HG03066 (cell line): Measurements from ENCODE around the gene STRADA.
A peak's percentile ranks its signal among the peaks of the same experiment; 100 is the strongest.

Experiments used
- ATAC-seq: cut with Tn5 transposase; IDR thresholded peaks from one replicate; pipeline ENCODE4 v1.9.1; 2021; ENCODE audit warnings: low read depth; ENCODE audit not compliant: unreplicated experiment

Gene STRADA

DNA sequence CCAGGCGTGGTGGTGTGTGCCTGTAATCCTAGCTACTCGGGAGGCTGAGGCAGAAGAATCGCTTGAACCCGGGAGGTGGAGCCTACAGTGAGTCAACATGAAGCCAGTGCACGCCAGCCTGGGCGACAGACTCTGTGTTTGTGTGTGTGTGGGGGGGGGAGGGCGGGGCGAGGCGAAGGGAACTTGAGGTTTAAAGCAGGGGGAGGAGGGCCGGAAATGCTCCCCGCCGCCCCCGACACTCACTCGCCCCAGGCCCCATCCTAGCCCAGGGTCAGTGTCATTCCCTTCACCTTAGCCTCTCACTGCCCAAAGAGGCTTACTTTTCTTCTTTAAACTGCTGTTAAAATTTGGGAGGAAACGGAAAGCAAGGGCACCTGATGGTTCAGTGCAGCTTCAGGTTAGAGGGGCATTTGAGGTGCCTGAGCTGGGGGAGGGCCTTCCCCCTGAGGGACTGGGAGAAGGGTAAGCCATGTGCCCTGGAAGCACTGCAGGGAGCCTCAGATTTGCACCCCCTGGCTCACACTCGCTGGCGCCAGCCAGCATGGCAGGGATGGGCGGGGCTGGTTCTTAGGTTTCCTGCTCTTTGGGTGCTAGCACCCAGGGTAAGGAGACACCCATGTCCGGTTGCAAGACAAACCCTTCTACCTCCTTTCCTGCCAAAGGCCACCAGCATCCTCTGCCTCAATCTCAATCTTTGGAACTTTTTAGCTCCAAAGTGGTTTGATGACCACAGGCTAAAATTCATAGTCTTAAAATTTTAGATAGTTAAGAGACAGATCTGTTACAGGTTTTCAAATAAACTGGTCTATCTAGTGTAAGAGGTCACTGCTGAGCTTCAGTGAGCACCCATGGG lies 39.5 kb downstream of the STRADA start:
- no peak for ATAC-seq

DNA sequence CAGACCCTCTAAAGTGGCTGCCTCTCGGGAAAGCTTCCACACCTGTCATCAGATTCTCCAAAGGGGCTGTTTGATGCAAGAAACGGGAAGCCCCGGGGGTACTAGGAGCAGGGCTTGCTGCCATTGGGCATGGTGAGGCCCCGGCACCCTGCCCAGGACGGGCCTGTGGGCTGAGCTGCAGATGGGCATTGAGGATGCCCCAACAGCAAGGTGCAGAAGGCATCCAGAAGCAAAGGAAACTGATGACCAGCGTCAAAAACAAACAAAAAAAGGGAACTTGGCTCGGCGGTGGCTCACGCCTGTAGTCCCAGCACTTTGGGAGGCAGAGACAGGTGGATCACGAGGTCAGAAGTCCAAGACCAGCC lies 40.2 kb downstream of the STRADA start:
- ATAC-seq: no peak

DNA sequence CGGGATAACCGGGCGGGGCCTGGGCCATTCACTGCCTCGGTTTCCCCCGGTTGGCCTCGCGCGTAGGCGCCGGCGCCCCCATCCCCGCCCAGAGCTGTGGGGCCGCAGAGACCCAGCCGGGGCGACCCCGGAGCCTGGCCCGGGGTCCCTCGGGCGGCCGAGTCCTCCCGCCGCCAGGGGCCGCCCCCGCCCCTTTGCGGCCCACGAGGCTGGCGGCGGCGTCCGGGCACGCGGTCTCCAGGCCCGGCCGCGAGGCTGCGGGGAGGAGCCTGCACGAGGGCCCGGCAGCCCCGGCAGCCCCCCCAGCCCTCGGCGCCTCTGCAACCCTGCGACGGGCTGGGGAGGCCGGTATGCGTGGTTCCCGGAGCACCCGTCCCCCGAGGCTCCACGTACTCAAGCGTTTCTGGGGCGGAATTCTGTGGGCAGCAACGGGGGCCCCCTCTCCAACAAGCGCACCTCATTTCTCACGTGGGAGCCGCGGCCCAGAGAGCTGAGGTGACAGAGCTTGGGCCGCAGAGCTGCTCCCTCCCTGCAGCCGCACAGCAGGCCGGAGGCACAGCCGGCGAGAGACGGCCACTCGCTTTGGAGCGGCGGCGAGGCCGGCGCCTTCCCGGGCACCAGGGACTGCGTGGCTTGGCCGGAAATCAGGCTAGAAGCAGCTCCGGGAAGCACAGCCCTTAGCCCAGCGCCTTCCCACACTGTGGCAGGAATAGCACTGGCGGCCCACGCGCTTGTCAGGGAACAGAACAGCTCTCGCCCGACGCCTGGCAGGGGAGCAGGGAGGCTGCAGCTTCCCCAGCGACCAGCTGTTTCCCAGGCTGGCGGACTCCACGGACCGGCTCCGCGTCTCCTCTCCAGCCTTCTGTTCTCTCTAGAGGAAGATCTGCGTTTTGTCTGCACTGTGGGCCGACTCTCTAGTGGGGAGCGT lies 40.8 kb downstream of the STRADA start:
- no peak for ATAC-seq

DNA sequence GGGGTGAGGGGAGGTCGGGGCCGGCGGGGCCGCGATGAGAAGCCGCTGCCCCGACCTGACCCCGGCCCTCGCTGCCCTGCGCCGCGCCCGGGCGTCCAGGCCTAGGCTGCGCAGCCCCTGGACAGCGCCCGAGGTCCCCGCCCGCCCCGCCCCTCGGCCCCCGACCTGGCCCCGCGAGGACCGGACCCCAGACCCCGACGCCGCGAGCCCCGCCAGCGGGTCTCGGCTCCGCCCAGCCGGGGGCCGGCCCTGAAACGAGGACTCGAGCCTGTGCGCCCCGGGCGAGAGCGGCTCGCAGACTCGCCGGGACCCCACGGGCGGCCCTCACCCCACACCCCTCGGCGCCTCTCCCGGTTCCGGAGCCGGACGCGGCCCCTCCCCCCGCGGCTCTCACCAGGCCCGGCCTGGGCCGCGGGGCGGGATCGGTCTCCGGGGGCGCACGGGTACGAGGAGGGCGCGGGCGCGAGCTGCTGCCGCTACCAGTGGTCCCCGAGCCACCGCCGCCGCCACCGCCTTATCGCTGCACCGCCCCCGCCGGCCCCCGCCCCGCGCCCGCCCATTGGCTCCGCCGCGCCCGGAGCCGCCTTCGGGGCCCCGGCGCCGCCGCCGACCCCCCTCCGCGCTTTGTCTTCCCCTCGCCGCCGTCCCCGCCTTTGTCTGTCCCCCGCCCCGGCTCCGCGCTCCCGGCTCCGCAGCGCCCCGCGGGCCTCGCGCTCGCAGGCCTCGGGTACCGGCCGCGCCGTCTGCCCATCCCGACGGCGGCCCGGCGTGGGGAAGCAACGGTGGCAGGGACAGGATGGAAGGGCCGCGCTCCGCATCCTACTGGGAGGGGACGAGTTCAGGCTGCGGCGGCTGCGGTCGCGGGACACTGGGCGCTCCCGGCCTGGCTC lies 41.7 kb downstream of the STRADA start, which contains the start of gene LIMD2:
Gene LIMD2 (minus strand): TSS at position 488 of the 890 bp plus-strand sequence. CDS start 827 bp downstream, outside the sequence.
- no peak for ATAC-seq

DNA sequence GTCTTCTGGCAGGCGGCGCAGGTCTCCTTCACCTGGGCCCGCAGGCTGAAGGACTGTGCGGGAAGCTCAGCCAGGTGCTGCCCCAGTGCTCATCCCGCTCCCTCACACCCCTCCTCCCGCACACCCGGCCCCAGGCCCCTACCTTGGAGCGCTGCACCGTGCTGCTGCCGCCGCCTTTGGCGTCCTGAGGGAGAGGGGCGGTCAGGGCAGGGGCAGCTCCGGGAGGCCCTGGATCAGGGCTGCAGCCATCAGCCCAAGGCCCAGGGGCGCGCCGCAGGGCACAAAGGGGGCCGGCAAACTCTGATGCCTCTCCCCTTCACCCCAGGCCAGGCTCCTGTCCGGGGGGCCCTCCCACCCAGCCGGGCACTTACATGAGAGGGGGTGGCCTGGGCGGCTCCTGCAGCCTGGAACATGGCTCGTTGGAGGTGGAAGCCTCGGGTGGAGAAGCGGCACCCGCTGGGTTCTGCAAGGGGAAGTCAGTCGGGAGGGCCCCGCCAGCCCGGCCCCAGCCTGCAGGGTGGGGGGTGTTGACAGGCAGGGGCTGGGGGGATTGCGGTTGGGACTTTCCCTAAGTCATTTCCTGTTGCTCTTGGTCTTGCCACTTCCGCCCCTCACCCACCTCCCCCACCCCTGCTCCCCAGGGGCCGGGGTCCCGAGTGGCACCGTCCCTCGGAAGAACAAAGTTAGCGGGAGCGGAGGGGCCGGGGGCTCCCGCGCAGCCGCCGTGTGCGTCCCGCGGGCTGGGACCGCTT lies 42.5 kb downstream of the STRADA start:
- no peak for ATAC-seq

DNA sequence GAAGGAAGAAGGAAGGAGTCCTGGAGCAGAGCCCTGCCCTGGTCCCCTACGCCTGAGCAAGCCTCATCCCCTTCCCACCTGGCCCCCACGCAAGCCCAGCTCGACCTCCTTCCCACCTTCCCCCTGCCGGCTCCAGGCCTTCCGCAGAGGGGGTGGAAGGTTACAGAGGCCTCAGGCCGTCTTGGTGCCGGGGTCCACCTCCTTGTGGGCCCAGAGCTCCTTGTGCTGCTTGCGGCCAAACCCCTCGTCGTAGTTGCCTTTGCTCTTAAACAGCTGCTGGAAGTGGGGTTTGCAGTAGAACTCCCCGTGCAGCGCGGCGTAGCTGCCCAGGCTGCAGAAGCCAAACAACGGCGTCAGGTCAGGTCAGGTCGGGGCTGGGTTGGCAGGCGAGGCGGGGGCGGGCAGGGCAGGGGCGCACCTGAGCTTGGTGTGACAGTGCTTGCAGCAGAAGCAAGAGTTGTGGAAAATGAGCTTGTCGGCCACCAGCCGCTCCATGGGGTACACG lies 43.2 kb downstream of the STRADA start:
- no peak for ATAC-seq

GRCh38 chr17:63697341-63698286 lies 44.0 kb downstream of the STRADA start:
- peak; percentile 26 for ATAC-seq

DNA sequence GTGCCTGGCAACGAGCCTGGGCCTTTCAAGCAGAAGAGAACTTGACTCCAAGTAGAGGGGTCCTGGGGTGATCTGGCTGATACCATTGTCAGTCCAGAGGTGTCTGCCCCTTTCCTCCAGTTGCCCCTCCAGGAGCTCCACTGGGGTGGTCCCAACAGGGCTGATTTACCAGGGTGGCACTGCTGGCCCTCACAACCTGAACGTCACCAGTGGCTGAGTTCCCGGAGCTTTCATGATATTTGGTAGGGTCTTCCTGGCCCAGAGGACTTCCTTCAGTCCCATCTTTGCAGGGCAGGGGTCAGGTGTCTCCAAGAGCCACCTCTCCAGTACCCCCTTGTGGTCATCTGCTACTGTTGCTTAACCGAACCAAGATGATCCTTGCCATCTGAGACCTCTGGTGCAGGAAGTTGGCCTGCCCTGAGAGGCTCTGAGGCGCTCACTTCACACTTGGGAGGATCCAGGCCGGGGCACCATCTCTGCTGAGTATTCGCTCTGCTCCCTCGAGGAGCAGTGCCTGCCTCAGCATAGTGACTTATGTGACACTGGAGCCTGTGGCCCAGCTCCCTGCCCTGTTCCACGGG lies 45.1 kb downstream of the STRADA start:
- no peak for ATAC-seq

- ATAC-seq: no peak
These were observed 45.7 kb downstream of the STRADA start for GRCh38 chr17:63695889-63696288.

GRCh38 chr17:63694950-63695773 lies 46.4 kb downstream of the STRADA start:
- no peak for ATAC-seq

- ATAC-seq: no peak
These were observed 47.2 kb downstream of the STRADA start for GRCh38 chr17:63694229-63694949.

DNA sequence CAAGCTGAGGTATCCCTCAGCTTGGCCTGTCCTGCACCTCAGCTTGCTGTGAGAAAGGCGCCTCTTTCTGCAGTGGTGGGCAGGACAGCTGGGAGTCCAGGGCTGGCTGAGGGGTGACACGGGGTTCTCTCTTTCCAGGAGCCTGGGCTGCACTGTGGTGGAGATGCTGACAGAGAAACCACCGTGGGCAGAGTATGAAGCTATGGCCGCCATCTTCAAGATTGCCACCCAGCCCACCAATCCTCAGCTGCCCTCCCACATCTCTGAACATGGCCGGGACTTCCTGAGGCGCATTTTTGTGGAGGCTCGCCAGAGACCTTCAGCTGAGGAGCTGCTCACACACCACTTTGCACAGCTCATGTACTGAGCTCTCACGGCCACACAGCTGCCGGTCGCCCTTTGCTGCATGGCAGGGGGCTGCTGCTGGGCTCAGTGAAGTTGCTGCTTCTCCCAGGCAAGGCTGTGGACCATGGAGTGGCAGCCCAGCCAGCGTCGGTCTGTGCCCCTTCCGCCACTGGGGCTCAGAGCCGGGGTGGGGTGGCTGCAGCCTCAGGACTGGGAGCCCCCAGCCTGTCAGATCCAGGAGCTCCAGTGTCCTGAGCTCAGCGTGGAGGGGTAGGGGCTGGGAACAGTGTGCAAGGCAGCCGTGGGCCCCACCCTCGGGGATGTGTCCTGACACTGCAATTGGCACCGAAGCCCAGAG lies 48.0 kb downstream of the STRADA start:
- no peak for ATAC-seq

- ATAC-seq: no peak
These were observed 49.3 kb downstream of the STRADA start for GRCh38 chr17:63692195-63692816.

DNA sequence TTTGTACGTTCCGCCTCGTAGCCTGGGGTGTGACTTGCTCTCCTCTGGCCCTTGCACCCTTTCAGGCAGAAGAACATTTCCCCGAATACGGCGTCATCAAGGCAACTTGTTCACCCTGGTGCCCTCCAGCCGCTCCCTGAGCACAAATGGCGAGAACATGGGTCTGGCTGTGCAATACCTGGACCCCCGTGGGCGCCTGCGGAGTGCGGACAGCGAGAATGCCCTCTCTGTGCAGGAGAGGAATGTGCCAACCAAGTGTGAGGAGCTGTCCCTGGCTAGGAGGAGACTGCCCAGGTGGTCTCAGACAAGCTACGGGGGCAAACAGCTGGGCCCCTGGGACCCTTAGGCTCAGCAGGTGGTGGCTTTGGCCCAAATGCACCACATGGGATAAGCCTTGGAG lies 52.1 kb downstream of the STRADA start:
- no peak for ATAC-seq

DNA sequence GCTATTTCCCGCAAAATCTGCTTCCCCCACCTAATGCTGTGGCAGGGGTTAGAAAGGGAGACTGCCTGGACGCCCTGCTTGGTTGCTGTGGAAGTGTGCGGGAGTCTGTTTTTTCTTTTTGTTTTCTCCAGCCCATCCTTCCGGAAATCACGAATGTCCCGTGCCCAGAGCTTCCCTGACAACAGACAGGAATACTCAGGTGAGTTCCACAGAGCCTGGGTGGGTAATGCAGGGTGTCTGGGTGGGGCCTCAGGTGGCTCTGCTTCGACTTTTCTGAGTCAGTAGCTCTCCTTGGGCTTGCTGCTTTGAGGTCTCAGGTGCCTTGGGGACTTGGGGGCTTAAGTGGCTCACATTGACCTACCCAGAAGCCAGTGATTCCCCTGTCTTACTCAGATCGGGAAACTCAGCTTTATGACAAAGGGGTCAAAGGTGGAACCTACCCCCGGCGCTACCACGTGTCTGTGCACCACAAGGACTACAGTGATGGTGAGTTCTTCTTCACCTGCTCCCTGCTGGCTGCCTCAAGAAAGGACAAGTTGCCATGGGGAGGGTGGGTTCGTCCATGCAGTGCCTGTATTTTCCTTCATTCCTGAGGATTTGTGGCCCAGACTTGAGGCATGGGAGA lies 53.1 kb downstream of the STRADA start:
- ATAC-seq: no peak
